Kasumi-1 (cell line): Measurements from ENCODE around the gene GIN1.

Experiments used
- DNase-seq, 2 experiments: peaks; one replicate each; lab custom pipeline; 2025; lab: John Stamatoyannopoulos, UW

Gene GIN1

DNA sequence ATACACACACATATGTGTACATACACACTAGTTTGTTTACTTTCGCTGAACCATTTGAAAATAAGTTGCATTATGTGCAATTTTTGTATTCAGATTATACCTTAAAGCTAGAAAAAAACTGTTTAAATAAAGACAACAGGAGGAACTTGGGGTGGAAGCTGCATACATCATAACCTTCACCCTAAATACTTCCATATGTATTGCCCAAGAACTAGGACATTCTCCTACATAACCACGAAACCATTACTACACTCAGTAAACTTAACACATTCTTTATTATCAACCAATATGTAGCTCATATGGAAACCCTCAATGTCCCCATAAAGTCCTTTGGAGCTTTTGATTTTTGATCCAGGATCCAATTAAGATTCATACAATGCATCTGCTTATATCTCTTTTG lies 83.3 kb downstream of the GIN1 start:
- DNase-seq, result no peak
